ENCODE results near the gene BCL2L15.

DNA sequence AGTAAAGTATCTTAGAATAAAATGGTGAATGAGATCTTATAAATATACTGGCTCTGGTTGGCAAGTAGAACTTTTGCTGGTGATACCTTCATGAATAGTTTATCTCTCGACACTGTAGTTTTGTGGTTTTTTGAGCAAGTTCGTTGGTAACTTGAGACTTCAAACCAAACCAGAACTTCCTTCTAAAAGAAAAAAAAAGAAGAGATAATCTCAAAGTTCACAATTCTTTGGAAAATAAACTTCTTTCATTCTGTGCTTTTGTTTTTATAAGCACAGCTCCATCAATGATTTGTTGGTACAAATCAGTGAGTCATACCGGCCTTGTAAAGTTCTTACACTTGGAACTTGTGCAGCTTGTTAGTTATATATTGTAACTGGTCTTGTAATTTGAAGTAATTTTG, 44.1 kb upstream of the BCL2L15 start:
- TF ChIP-seq, protein P1, sequence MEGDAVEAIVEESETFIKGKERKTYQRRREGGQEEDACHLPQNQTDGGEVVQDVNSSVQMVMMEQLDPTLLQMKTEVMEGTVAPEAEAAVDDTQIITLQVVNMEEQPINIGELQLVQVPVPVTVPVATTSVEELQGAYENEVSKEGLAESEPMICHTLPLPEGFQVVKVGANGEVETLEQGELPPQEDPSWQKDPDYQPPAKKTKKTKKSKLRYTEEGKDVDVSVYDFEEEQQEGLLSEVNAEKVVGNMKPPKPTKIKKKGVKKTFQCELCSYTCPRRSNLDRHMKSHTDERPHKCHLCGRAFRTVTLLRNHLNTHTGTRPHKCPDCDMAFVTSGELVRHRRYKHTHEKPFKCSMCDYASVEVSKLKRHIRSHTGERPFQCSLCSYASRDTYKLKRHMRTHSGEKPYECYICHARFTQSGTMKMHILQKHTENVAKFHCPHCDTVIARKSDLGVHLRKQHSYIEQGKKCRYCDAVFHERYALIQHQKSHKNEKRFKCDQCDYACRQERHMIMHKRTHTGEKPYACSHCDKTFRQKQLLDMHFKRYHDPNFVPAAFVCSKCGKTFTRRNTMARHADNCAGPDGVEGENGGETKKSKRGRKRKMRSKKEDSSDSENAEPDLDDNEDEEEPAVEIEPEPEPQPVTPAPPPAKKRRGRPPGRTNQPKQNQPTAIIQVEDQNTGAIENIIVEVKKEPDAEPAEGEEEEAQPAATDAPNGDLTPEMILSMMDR (IDR thresholded peaks at IDR 0.05; ENCODE audit: insufficient read depth, low read depth, low read length) = no peak
- no peak for TF ChIP-seq EZH2 (IDR thresholded peaks at IDR 0.05; ENCODE audit: insufficient read depth, low read length)
